SK-N-MC (cell line): ENCODE data around the gene UBIAD1.

ENCODE experiments used
- DNase-seq: peaks from one replicate; pipeline ENCODE4 v3.0.0-alpha.2; 2011; ENCODE audit warnings: low read depth, low spot score
- H3K27ac ChIP-seq: fragments of 200-600 bp; sonication (generic); 2 replicates; pipeline ENCODE4 v1.5.1; 2016; ENCODE audit warnings: mixed run types
- H3K36me3 ChIP-seq: fragments of 200-600 bp; sonication (generic); 2 replicates; pipeline ENCODE4 v1.6.1; 2017; ENCODE audit warnings: antibody characterized with exemption, low read length, mixed read lengths; ENCODE audit not compliant: insufficient read depth
- H3K4me3 ChIP-seq: fragments of 200-600 bp; sonication (generic); 2 replicates; pipeline ENCODE4 v1.5.1; 2016
- H3K9ac ChIP-seq: fragments of 200-600 bp; sonication (generic); 2 replicates; pipeline ENCODE4 v1.8.0; 2017; ENCODE audit warnings: mixed run types, mixed read lengths; ENCODE audit not compliant: insufficient read length
- H3K9me3 ChIP-seq: fragments of 200-600 bp; sonication (generic); 2 replicates; pipeline ENCODE4 v1.6.1; 2017; ENCODE audit warnings: low read depth, mild to moderate bottlenecking, antibody characterized with exemption, low read length, moderate library complexity, mixed read lengths
- EZH2 ChIP-seq: fragments of 200-600 bp; sonication (generic); IDR thresholded peaks from one replicate; pipeline ENCODE4 v1.6.1; 2017; ENCODE audit warnings: antibody characterized with exemption
- FOXP2 ChIP-seq: optimal IDR thresholded peaks from 2 replicates; pipeline ENCODE3; 2011; ENCODE audit warnings: mild to moderate bottlenecking, moderate library complexity; ENCODE audit not compliant: insufficient read depth; ENCODE audit errors: extremely low read length, control extremely low read depth
- POLR2AphosphoS5 ChIP-seq: IDR thresholded peaks from 2 replicates; pipeline ENCODE4 v1.6.1; 2012; ENCODE audit warnings: mild to moderate bottlenecking, low read depth, low read length, borderline replicate concordance

UBIAD1 gene

DNA sequence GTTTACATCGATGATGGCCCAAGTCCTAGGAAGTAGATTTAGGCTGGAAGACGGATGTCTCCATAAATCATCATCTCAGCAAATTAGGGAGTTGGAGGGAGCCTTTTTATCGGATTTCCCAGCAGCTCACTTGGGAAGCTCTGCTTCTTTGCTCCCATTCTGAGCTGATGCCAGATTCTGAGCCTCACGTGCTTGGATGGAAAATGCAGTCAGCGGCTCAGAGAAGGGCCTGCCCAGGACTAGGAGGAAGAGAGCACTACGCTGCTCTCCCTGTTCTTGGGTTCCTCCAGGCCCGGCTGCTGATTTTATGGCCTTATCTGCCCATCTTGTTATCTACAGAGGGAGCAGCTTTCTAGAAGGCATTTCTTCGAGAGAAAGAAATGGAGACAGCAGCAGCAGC, 42.0 kb downstream of the UBIAD1 start:
- no peak overlapping the region for H3K4me3 ChIP-seq
- no peaks in the 10 kb centered on the region for H3K9me3 ChIP-seq
- no peaks in the 10 kb centered on the region for H3K36me3 ChIP-seq
- no peak overlapping the region for H3K9ac ChIP-seq
- H3K27ac ChIP-seq: no peak overlapping the region
- no peak for DNase-seq
- no peak for TF ChIP-seq FOXP2
- TF ChIP-seq POLR2AphosphoS5: no peak
- no peak for TF ChIP-seq EZH2

DNA sequence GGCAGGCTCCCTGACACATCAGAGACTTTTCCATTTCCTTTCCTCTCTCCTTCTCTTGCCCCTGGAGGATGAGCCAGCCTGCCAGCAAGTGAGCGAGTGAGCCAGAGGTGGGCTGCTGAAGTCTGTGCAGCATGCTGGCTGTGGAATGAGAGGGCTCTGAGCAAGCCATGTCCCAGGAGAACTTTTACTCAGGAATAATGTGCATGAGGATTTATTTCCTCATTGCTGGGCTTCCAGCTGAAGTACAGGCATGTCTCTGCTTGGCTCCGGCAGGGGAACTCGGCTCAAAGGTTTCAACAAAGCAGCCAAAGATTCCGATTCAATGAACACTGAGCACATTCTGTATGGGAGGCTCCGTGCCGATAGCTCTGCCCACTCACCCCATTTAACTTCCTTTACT, 43.7 kb downstream of the UBIAD1 start:
- H3K36me3 ChIP-seq: no peaks in the 10 kb centered on the region
- H3K4me3 ChIP-seq: no peak overlapping the region
- no peaks in the 10 kb centered on the region for H3K9me3 ChIP-seq
- DNase-seq: no peak
- TF ChIP-seq FOXP2 (no peak), EZH2 (no peak), POLR2AphosphoS5 (no peak)
- no peak overlapping the region for H3K27ac ChIP-seq
- no peak overlapping the region for H3K9ac ChIP-seq

DNA sequence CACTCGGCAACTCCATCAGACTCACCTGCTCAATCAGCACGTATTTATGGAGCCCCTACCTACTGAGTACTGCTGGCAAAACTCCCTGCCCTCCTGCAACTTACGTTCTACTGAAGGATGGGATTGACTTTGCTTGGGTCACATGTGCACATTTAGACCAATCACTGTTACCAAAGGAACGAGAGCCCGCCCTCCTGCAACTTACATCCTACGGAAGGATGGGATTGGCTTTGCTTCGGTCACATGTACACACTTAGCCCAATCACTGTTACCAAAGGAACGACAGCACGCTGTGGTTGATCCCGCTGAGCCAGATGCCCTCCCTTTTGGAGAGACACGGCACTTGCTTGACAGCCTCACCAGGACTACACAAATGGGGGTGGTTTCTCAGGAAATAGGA, 46.0 kb downstream of the UBIAD1 start:
- Histone ChIP-seq H3K9me3 (no peaks in the 10 kb centered on the region), H3K27ac (no peak overlapping the region), H3K4me3 (no peak overlapping the region), H3K9ac (no peak overlapping the region), H3K36me3 (no peaks in the 10 kb centered on the region)
- DNase-seq: no peak
- no peak for TF ChIP-seq FOXP2
- no peak for TF ChIP-seq POLR2AphosphoS5
- TF ChIP-seq EZH2: no peak

DNA sequence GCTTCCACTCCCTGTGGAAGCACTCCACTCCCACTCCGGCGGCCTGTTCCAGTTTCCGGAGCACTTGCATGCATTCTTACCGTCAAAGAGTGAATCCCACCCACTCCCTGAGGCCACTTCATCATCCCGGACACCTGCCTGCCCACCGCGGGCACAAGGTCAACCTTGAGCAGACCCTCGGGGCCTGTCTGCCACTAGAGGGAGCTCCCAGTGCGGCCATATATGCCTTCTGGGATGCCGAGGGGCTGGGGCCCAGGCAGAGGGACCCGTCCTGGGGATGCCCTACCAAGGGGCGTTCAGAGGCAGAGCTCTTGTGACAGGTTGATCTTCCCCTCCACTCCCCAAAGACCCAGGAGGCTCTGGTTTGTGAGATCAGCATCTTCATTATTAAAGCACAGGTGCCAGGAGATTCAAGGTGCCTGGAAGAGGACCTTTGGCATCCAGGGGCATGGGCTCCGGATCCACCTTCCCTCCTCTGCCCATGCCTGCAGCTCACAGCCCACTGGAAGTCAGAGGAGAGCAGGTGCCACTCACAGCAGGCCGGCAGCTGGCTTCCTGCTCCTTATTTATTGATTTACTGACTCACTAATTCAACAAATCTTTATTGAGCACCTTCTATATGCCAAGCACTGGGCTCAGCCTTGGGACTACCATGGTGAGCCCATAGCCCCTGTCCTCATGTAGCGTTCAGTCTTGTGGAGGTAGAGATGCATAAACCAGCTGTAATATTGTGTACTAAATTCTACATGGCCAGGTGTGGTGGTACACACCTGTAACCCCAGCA, 47.3 kb downstream of the UBIAD1 start:
- Histone ChIP-seq H3K4me3 (no peak overlapping the region), H3K9ac (no peak overlapping the region), H3K36me3 (no peaks in the 10 kb centered on the region), H3K9me3 (no peaks in the 10 kb centered on the region), H3K27ac (no peak overlapping the region)
- TF ChIP-seq POLR2AphosphoS5 (no peak), EZH2 (no peak), FOXP2 (no peak)
- DNase-seq: no peak

DNA sequence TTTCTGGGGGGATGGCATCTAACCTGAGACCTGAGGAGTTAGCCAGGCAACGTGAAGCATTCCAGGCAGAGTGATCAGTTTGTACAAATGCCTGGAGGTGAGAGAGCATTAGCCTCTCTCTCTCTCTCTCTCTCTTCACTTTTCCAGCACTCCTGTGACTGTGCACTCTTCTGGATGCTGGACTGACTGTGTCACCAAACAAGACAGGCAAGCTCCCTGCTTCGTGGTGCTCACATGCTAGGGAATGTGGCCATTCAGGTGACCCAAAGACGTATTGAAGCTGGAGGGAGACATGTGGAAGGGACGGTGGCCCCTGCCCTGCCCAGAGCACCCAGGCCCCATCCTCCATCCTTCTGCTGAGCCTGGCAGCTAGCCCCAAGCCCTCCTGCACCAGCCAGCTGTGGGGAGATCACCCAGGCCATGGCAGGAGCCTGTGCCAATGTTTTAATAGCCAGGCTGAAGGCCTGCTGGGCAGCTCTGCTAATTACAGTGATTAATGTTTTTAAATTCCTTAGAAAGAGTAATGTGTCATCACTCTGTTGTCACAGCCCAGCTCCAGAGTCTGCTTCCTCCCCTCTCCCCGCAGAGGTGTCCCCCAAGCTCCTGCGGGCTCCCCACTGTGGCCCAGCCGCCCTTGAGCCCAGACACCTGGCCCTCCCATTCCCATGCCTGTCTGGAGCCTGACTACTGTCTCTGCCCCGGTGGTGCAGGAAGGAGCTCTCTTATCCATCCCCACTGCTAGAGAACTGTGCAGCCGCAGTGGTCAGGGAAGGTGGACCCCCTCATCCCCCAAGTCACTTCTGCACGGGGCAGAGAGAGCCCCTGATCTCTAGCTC, 48.9 kb downstream of the UBIAD1 start:
- Histone ChIP-seq H3K9me3 (no peaks in the 10 kb centered on the region), H3K27ac (no peak overlapping the region), H3K36me3 (no peaks in the 10 kb centered on the region), H3K4me3 (no peak overlapping the region), H3K9ac (no peak overlapping the region)
- no peak for DNase-seq
- TF ChIP-seq FOXP2 (no peak), EZH2 (no peak), POLR2AphosphoS5 (no peak)

DNA sequence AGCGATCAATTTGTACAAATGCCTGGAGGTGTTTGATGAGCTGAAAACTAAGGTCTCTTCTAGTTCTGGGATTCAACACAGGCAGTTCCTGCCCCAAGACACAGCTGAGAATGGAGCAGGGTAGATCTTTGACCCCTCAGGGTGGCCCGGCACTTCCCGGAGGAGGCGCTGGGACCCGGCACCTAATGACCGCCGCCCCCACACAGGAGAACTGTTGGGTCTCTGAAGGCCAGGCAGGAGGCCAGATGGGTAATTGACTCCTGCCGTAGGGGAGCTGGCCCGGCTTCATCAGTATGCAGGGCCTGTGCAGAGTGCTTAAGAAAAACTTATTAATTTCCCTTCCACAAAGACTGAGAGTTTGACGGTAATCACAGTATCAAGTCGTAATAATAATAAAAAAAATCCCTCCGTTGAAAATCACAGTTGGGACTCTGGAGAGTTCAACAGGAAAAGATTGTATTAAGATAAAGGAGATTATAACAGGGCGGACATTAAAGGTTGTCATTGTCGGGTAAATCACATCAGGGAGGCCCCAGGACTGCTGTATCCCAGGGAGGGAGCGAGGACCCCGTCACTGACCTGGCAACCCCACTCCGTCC, 51.7 kb downstream of the UBIAD1 start:
- H3K4me3 ChIP-seq: no peak overlapping the region
- no peak overlapping the region for H3K9ac ChIP-seq
- TF ChIP-seq POLR2AphosphoS5 (no peak), EZH2 (no peak), FOXP2 (no peak)
- DNase-seq: no peak
- H3K36me3 ChIP-seq: no peaks in the 10 kb centered on the region
- no peaks in the 10 kb centered on the region for H3K9me3 ChIP-seq
- no peak overlapping the region for H3K27ac ChIP-seq

DNA sequence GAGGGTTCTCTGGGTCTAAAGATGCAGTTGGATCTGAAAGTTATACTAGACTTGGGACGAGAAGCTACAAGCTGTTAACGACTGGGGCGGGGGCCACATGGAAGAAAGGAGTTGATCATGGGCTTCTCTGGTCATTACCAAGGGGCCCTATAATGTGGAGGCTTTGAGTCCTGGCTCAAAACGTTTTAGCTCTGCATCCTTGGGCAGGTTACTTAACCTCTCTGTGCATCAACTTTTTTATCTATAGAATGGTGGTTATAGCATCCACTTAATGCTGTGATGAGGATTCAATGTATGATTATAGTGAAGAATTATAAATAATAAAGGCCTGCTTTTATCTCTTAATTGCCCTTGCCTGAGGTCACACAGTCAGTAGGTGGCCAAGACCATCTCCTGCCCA, 53.1 kb downstream of the UBIAD1 start:
- TF ChIP-seq FOXP2 (no peak), POLR2AphosphoS5 (no peak), EZH2 (no peak)
- no peak overlapping the region for H3K27ac ChIP-seq
- H3K36me3 ChIP-seq: no peaks in the 10 kb centered on the region
- no peaks in the 10 kb centered on the region for H3K9me3 ChIP-seq
- no peak overlapping the region for H3K9ac ChIP-seq
- DNase-seq: no peak
- H3K4me3 ChIP-seq: no peak overlapping the region

DNA sequence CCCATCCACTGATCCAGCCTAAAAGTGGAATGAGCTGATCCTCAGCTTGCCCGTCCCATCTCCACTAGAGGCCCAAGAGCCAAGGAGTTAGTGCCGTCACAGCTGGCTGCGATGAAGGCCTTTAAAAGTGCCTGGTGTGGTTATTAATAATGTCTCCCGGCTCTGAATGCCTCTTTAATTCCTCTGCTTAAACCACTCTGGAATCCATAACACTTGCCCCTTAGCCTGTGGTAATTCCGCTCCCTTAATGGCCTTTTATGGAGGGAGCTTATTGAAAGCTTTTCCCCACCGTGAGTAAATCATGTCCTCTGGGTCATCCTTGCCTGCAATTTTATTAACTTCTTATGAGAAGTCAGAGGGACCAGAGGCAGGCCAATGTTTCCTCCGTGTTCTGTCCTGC, 55.4 kb downstream of the UBIAD1 start:
- TF ChIP-seq POLR2AphosphoS5 (no peak), FOXP2 (no peak), EZH2 (no peak)
- no peak for DNase-seq
- no peaks in the 10 kb centered on the region for H3K36me3 ChIP-seq
- H3K9ac ChIP-seq: no peak overlapping the region
- no peak overlapping the region for H3K27ac ChIP-seq
- no peak overlapping the region for H3K4me3 ChIP-seq
- no peaks in the 10 kb centered on the region for H3K9me3 ChIP-seq
